ENCODE measurements around the gene NRARP. TPM values are rescaled to one million over a fixed set of nuclear protein-coding genes. Genes with fewer than 3 reads are reported as not detected.

The NRARP gene
- total and polyA plus RNA-seq, 10 of the 15 experiments (the other 5 are each of a cell fraction or from before 2014, with no cell fraction given): 0.06 to 9.2 (median 2.2) TPM; not detected in 2

GRCh38 chr9:137263506-137263905, 38.6 kb downstream of the NRARP start:
- WGBS (ENCODE audit: insufficient coverage, insufficient replicate concordance, low lambda C conversion rate, missing lambda C conversion rate): 97% methylated on average over 7 of the region's 10 CpGs
- no TSS peak for BruUV-seq (replicated peaks)
- CTCF ChIA-PET: no interaction called here

More at GRCh38 chr9:137263506-137263905, 38.6 kb downstream of the NRARP start:
- Histone ChIP-seq H3K27me3 (replicated peaks in 1 of 2; ENCODE audit: control insufficient read depth in 2 of 2, insufficient read depth in 2 of 2, low read length in 1 of 2) (no peaks in the 10 kb centered on the region), H3K79me2 (ENCODE audit: control insufficient read depth, insufficient read depth, low read length) (no peaks in the 10 kb centered on the region), H3K4me1 (ENCODE audit: control insufficient read depth, insufficient read depth, low read length) (peaks cover 5% of the 10 kb centered on the region), H2AFZ (ENCODE audit: control insufficient read depth, low read depth, low read length) (no peak overlapping the region), H3K9ac (ENCODE audit: control insufficient read depth, insufficient read depth, low read length) (no peak overlapping the region), H3K9me3 (replicated peaks; ENCODE audit: control insufficient read depth, insufficient read depth, low read length) (no peaks in the 10 kb centered on the region), H4K20me1 (ENCODE audit: control insufficient read depth, insufficient read depth) (no peaks in the 10 kb centered on the region), H3K4me3 (no peak overlapping the region), H3K27ac (ENCODE audit: control insufficient read depth, insufficient read depth) (no peak overlapping the region), H3K36me3 (ENCODE audit: control insufficient read depth in 2 of 2, insufficient read depth in 2 of 2, low read length in 1 of 2) (peaks cover 5 to 11% of the 10 kb centered on the region in 2 experiments), H3K4me2 (ENCODE audit: control insufficient read depth, insufficient read depth) (no peak overlapping the region)
- FAIRE-seq (no peak), DNase-seq (ENCODE audit: low read depth, low spot score) (no peak), ATAC-seq (no peak)
- in situ Hi-C loops (cut with MboI): no loop called here
- RAD21 ChIA-PET (ENCODE audit: unreplicated experiment): interaction anchor here (1.6 to 1.7 kb wide), 2 partner anchors 24 to 27 kb away, joined by 4 to 6 read pairs; no protein-coding TSS in a partner anchor
- TF ChIP-seq MEF2A (IDR thresholded peaks at IDR 0.05; ENCODE audit: insufficient read depth, low read depth, low read length) (no peak), FOXK2 (IDR thresholded peaks at IDR 0.05) (no peak), ETV6 (conservative IDR thresholded peaks at IDR 0.05 in 1 of 2, IDR thresholded peaks at IDR 0.05 in 1 of 2; ENCODE audit: borderline replicate concordance in 1 of 2, low read depth in 1 of 2) (no peak), SP1 (IDR thresholded peaks at IDR 0.05; ENCODE audit: low read depth, low read length) (no peak), KAT2A (conservative IDR thresholded peaks at IDR 0.05; ENCODE audit: control insufficient read depth, low read depth, low read length) (no peak), TBL1XR1 (IDR thresholded peaks at IDR 0.05; ENCODE audit: low read depth, low read length) (no peak), TCF7 (IDR thresholded peaks at IDR 0.05; ENCODE audit: borderline replicate concordance) (no peak), CBX3 (IDR thresholded peaks at IDR 0.05; ENCODE audit: borderline replicate concordance, low read depth) (no peak), ZNF622 (IDR thresholded peaks at IDR 0.05) (no peak), HDAC6 (IDR thresholded peaks at IDR 0.05; ENCODE audit: unreplicated experiment) (no peak)
- TF ChIP-seq, protein P1, sequence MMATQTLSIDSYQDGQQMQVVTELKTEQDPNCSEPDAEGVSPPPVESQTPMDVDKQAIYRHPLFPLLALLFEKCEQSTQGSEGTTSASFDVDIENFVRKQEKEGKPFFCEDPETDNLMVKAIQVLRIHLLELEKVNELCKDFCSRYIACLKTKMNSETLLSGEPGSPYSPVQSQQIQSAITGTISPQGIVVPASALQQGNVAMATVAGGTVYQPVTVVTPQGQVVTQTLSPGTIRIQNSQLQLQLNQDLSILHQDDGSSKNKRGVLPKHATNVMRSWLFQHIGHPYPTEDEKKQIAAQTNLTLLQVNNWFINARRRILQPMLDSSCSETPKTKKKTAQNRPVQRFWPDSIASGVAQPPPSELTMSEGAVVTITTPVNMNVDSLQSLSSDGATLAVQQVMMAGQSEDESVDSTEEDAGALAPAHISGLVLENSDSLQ (IDR thresholded peaks at IDR 0.05): no peak
- TF ChIP-seq, protein P2, sequence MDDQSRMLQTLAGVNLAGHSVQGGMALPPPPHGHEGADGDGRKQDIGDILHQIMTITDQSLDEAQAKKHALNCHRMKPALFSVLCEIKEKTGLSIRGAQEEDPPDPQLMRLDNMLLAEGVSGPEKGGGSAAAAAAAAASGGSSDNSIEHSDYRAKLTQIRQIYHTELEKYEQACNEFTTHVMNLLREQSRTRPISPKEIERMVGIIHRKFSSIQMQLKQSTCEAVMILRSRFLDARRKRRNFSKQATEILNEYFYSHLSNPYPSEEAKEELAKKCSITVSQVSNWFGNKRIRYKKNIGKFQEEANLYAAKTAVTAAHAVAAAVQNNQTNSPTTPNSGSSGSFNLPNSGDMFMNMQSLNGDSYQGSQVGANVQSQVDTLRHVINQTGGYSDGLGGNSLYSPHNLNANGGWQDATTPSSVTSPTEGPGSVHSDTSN (IDR thresholded peaks at IDR 0.05; ENCODE audit: insufficient replicate concordance, low read depth, low read length): no peak
- intact Hi-C loops (cut with micrococcal nuclease; ENCODE audit: unreplicated experiment): no loop called here
- POLR2A ChIA-PET: no interaction called here
- SMC1A ChIA-PET (ENCODE audit: uncharacterized antibody, unreplicated experiment): interaction anchor here (1.4 kb wide), 1 partner anchor 74 kb away, joined by 3 read pairs; no protein-coding TSS in a partner anchor

Measured in GM12878 (cell line).